ENCODE results near the gene TMPRSS6.

Gene TMPRSS6

DNA sequence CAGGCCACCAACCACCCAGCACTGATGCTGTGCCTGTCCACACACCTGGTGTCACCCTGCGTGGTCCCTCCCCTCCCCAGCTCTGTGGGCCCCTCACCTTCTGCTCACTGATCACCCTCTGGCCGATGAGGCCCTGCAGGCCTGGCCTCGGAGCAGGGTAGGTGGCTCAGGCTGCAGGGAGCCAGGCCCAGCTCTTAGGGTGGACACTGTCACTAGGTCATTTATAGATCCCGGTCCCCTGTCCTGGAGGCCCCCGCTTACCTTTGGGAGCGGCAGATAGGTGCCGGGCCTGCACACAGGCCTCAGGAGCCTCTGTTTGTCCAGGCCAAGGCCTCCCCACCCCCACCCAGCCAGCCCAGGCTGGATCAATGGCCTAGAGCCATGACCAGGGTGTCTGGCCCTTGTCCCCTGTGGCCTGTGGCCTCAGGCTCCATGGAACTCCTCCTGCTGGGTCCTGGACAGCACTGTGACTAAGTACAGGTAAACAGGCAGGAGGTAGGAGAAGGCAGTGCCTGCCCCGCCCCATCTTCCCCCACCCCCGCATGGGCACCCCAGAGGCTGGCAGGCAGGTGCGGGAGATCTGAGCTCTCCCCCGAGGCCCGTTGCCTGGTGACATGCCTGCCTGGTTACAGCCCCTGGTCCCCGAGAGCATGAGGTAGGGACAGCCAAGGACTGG lies at the start of gene TMPRSS6:
Gene TMPRSS6 (minus strand): TSS at position 472 of the 676 bp plus-strand sequence. CDS start 6,296 bp downstream, outside the sequence.
- DNase-seq (ENCODE audit: low read depth): no peak

DNA sequence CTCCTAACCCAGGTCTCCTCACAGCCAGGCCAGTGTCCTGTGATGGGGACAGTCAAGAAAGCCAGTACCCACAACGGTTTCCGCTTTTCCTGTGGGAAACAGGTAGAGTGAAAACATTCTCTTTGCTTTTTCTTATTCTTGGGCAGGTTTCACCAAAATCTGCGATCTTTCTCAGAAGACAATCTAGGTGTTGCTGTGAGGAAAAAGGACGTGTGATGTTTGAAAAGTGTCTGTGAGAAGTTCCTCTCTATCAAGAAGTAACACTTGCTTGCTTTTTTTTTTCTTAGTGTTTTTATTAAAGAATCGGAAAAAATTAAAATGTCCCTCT lies 49.4 kb upstream of the TMPRSS6 start:
- no peak for DNase-seq (ENCODE audit: low read depth)

DNA sequence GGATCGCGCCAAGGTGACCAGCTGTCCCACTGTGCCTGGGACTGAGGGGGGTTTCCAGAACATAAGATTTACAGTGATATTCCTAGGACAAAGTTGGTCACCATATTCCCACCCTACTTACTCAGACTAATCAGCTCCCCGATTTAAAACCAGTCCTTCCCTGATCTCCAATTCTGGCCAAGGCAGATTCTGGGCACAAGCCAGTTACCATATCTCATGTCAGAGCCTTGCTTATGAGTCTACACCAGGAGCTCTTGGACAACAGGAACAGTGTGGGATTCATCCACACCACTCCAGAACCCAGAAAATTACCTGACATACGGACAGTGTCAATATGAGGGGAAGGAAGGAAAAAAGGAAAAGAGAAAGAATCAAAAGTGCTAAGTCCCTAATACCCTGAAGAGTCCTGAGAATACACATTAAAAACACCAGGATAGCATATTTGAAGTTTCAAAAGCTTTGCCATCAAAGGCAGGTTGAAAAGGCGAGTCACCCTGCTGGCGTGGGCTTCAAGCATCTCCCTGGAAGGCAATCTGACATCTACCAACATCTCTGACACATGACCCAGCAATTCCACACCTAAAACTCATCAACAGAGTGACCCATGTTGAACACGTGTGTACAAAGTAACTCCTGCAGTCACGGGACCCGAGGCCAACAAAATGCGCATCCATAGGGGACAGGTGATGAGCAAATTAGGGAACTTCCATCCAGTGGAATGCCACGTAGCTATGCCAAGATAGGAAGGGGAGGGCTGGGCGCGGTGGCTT lies 48.2 kb upstream of the TMPRSS6 start:
- DNase-seq (ENCODE audit: low read depth): no peak

DNA sequence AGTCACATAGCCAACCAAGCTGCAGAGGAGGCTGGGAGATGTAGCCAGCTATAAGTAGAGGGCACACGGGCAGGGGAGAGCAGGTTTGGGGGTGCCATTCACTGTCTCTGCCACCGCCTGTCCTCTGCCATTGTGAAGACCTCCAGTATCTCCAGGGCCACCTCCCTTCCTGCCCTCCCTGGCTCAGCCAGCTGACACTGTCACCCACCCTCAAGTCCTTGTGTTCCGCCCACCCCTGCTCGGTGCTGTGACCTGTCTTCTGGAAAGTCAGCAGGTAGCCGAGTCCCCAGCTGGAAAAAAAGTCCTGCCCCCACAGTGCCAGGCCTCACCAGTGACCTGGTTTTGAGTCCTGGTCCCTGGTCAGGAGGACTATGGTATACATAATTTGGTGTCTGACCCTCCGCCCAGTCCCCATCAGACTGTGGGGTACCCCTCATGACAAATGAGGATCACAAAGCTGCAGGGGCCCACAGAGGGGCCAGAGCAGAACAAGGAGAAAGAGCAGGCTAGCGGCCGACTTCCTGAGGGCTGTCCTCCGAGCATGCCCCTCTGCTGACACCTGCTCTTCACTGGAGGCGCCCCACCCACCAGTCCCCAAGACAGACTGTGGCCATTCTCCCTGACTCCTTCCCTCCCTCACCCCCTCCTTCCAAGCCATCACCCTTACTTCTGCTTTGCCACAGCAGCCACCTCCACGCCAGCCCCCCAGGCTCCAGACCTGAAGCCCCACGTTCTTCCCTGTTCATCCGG lies 47.3 kb upstream of the TMPRSS6 start:
- DNase-seq (ENCODE audit: low read depth): no peak

GRCh38 chr22:37155971-37156370 lies 46.5 kb upstream of the TMPRSS6 start:
- no peak for DNase-seq (ENCODE audit: low read depth)

DNA sequence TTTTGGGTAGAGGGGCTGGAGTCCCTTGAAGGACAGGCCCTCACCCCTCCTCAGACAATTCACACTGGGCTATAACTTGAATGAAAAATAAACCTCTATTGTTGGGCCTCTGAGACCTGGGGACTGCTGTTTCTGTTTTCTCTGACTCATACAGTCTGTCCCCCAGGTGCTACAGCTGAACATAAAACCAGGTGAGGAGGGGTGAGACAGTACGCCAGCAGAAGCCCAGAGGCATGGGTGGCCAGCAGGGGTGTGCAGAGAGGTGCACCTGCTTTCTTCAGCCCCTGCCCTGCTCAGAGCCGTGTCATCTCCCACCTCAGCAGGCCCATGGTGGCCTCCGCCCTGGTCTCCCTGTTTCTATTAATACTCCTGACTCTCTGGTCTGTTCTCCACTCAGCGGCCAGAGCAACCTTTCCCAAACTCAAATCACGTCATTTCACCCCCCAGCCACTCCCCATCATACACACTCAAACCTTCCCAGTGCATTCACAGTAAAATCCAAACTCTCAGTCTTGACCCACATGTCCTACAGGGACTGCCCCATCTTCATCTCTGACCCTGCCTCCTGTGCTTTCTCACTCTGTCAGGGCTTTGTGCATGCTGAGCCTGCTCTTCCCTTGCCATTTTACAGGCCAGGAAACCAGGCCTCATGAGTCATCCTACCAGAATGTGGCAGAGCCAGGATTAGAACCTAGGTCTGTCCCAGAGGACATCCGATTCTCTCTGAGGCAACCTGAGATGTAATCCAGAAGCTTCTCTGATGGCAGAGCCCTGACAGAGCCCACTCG lies 45.6 kb upstream of the TMPRSS6 start:
- DNase-seq (ENCODE audit: low read depth): no peak

DNA sequence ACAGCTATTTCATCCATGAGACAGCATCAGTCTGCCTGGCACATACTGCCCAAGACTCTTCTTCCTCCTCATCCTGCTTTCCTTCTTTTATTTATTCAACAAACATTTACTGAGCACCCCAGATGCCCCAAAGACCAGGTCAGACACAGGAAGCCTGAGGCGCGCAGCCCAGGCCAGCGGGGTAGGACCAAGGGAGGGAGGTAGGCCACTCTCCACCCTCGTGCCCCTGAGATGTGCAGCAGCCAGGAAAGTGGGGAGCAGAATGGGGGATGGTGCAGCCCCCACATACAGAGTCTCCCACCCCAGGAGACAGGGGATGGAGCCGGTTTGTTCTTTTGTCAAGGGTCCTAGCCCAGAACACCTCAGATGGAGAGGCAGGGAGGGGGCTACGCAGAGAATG lies 44.4 kb upstream of the TMPRSS6 start:
- no peak for DNase-seq (ENCODE audit: low read depth)

- DNase-seq (ENCODE audit: low read depth): no peak
Observed at GRCh38 chr22:37151401-37151800, 41.9 kb upstream of the TMPRSS6 start.

GRCh38 chr22:37150701-37151100 lies 41.2 kb upstream of the TMPRSS6 start:
- DNase-seq (ENCODE audit: low read depth): no peak

DNA sequence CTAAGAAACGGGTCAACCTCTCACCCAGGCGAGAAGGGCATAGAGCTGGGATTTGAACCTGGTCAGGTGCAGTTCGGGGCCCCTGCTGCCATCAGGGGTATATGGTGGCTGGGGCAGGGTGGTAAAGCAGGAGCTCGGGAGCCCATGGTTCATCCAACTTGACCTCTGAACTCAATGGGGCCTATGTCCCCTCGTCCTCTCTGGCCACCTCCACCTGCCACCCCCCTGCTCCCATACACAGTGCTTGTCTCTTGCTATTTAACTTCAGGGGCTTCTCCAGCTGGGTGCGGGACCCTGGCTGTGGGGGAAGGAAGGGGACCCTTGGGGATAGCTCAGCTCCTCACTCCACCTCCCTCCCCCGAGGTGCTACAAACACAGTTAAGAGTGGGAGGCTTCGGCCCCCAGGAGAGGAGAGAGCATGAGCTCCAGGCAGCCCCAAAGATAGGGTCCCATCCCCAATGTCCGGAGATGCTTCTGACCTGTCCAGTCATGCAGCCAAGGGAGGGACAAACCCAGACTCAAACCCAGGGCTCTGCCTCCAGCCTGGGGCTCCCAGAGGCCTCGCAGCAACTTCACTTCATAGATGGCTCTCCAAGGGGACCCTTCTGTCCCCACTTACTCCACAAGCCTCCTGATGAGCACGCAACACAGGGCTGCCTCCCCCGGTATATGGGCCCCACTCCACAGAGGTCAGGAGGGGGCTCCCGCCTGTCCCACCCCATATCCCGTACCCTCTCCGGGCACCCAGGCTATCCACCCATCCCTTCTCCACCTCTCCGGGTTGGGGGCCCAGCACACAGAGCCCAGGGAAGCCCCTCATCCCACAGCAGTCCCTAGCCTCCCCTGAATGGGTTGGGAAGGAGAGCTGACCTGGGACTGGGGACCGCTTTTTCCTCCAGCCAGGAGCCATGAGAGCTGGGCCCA lies 39.5 kb upstream of the TMPRSS6 start:
- DNase-seq (ENCODE audit: low read depth): no peak

- DNase-seq (ENCODE audit: low read depth): no peak
Observed at GRCh38 chr22:37148031-37148651, 38.6 kb upstream of the TMPRSS6 start.

DNA sequence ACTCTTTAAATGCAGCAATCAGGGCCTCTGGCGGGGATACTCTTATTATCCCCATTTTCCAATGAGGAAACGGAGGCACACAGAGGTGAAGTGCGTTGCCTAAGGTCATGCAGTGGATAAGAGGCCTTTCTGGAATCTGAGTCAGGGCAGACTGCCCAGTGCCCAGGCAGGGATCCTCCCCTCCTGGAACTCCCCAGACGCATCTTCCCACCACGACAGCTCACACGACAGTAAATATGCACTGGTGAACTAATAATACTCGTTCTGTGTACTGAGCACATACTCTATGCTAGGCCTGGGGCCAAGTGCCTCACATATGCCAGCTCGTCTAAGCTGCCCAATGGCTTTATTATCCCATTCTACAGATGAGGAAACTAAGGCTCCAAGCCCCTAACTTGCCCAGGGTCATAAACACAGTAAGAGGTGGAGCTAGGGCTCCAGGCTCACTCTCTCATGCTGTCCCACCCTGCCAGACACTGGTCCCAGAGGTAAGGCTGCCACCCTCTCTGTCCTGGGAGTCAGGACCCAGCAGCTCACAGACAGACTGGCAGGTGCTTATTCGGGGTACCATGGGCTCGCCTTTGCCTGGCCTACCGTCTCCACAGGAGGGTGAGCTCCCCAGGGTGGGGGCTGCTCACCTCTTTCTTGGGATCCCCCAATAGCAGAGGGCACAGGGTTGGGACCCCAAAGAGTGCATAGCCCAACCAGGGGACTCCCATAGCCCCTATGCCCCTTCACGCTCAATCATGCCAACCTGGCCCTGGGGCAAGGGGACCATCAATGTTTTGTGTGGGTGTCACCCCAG lies 37.9 kb upstream of the TMPRSS6 start:
- DNase-seq (ENCODE audit: low read depth): no peak

GRCh38 chr22:37146507-37147180 lies 37.1 kb upstream of the TMPRSS6 start:
- no peak for DNase-seq (ENCODE audit: low read depth)

DNA sequence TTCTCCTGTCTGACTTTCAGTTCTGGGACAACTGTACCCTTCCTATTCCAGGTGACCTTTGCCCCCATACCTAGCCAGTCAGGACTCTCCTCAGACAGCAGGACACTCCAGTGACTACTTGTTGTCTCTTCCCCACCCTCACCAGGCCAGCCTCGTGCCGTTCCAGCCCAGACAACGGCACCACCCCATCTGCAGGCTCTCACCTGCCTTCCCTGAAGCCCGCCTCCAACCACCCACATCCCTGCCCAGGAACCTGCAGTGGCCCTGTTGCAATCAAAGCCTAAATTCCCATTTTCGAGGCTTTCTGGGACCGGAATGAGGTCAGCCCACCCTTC lies 36.5 kb upstream of the TMPRSS6 start:
- no peak for DNase-seq (ENCODE audit: low read depth)

DNA sequence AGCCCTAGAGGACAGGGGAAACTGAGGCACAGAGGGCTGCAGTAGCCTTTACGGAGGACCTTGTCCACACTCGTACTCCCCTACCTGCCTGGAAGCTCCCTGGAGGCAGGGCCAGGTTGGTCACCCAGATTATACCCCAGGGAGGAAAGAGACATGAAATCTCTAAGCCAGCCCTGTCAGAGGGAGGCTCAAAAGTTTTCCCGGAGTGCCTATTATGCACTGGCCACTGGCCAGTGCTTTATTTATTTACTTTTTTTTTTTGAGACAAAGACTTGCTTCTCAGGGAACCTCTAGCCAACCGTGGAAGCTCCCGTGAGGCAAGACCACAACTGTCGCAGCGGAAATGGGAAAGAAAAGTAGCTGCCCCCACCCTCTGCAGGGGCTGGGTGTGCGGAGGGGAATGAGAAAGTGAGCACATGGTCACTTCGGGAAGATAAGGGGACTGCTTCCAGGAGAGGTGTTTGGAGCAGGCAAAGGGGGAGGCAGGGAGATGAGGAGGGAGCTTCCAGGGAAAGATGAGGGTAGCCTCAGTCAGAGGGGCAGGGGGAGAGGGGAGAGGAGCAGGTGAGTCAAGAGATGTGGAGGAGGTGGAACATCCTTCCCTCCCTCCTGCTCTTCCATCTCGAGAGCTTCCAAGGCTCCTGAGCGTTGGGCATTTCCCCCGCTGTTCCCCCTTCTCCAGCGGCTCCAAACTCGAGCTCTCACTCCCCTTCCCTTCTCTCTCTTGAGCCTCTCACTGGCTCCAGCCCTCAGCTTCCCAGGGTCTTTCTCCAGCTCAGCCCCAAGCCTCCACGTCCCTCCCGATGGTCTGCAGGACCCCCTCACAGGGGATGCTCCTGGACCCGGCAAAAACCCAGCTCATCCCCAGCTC lies 35.9 kb upstream of the TMPRSS6 start:
- DNase-seq (ENCODE audit: low read depth): no peak

GRCh38 chr22:37144180-37144554 lies 34.7 kb upstream of the TMPRSS6 start:
- no peak for DNase-seq (ENCODE audit: low read depth)

DNA sequence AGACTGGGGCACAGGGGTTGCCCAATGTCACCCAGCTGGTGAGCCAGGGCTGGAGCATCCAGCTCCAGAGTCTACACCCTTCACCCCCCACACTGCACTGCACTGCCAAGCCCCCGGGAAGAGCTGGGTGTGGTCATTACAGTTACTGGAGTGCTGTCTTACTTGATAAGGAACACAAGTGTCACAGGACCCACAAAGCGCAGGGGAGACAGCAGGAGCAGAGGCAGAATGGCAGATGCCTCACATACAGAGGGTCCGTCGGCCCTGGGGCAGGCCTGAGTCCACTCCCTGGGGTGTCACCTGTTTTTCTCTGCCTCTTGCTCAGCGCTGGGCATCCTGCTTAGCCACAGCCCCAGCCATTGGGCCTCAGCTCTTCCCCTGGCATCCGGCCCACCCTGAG lies 32.5 kb upstream of the TMPRSS6 start:
- no peak for DNase-seq (ENCODE audit: low read depth)

GRCh38 chr22:37141476-37141875 lies 32.0 kb upstream of the TMPRSS6 start:
- no peak for DNase-seq (ENCODE audit: low read depth)
